Measurements from ENCODE around the gene CRYBG1. TPM values are rescaled to one million over a fixed set of nuclear protein-coding genes. Genes with fewer than 3 reads are reported as not detected.

CRYBG1 gene
- total and polyA plus RNA-seq, 2 donors (not counting 3 experiments of a cell fraction or from before 2014, with no cell fraction given): 4.1 to 30.1 TPM

DNA sequence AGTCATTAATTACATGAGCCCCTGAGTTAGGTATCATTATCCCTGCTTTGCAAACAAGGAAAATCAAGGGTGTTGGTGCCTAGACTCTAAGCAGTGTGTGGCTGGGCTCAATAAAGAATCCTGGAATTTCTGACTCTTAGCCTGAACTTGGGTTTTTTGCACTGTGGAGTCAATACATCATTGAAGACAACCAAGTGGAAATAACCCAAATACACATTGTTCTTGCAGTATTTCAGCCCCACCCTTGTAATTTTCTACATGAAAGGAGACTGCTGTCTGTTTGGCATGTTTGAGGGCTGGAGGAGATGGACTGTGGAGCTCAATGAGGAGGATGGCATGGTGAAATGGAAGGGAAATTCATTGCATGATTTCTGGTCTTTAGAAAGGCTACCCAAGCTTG is 110.3 kb downstream of the CRYBG1 start:
- no TSS peak for BruUV-seq (replicated peaks)
- peaks cover 10 to 14% of the 10 kb centered on the region in 2 experiments for H3K27me3 ChIP-seq (ENCODE audit: control insufficient read depth in 2 of 2, insufficient read depth in 2 of 2, low read length in 2 of 2)
- no peak overlapping the region for H3K4me3 ChIP-seq (replicated peaks in 1 of 3; ENCODE audit: insufficient read depth in 1 of 3, low read depth in 1 of 3, low read length in 3 of 3)
- no peaks in the 10 kb centered on the region for H3K4me1 ChIP-seq (ENCODE audit: control insufficient read depth, extremely low read depth, insufficient read depth, low read length)
- no peak overlapping the region for H3K27ac ChIP-seq (ENCODE audit: insufficient read depth, low read depth, low read length)
- ChIA-PET POLR2A (no interaction called here), CTCF (interaction anchor here (1.6 kb wide), 1 partner anchor 95 kb away, joined by 4 read pairs; no protein-coding TSS in a partner anchor)
- intact Hi-C loops (cut with micrococcal nuclease) (no loop called here), dilution Hi-C loops (cut with MboI; ENCODE audit: extremely low pct_ligation_motif_present, low sequenced_read_pairs) (no loop called here)
- FAIRE-seq (no peak), DNase-seq (ENCODE audit: low read depth, low spot score) (no peak)
- H3K9ac ChIP-seq (replicated peaks; ENCODE audit: extremely low read depth, insufficient read depth, low read length): no peak overlapping the region
- H3K36me3 ChIP-seq (ENCODE audit: control insufficient read depth in 2 of 2, extremely low read depth in 1 of 2, insufficient read depth in 2 of 2, low read length in 2 of 2): no peaks in the 10 kb centered on the region
- no peak for TF ChIP-seq MYC (IDR thresholded peaks at IDR 0.05; ENCODE audit: low read depth, low read length)
- TF ChIP-seq, protein P1, sequence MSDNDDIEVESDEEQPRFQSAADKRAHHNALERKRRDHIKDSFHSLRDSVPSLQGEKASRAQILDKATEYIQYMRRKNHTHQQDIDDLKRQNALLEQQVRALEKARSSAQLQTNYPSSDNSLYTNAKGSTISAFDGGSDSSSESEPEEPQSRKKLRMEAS (IDR thresholded peaks at IDR 0.05; ENCODE audit: insufficient read depth, insufficient read length): no peak
- TF ChIP-seq JUN (IDR thresholded peaks at IDR 0.05; ENCODE audit: borderline replicate concordance, insufficient read depth, insufficient read length, low read depth): no peak
- TF ChIP-seq FOS (IDR thresholded peaks at IDR 0.05; ENCODE audit: borderline replicate concordance, insufficient read depth, low read length): no peak
- no peak for TF ChIP-seq POLR2A (IDR thresholded peaks at IDR 0.05; ENCODE audit: low read depth, low read length)
- TF ChIP-seq GATA2 (IDR thresholded peaks at IDR 0.05; ENCODE audit: insufficient read depth, insufficient read length, low read depth, low read length): no peak
- no peak for TF ChIP-seq EZH2 (IDR thresholded peaks at IDR 0.05; ENCODE audit: borderline replicate concordance, low read depth, low read length, severe bottlenecking)
- TF ChIP-seq POLR2AphosphoS5 (IDR thresholded peaks at IDR 0.05; ENCODE audit: insufficient read depth, low read depth, low read length): no peak
- TF ChIP-seq, protein P2, sequence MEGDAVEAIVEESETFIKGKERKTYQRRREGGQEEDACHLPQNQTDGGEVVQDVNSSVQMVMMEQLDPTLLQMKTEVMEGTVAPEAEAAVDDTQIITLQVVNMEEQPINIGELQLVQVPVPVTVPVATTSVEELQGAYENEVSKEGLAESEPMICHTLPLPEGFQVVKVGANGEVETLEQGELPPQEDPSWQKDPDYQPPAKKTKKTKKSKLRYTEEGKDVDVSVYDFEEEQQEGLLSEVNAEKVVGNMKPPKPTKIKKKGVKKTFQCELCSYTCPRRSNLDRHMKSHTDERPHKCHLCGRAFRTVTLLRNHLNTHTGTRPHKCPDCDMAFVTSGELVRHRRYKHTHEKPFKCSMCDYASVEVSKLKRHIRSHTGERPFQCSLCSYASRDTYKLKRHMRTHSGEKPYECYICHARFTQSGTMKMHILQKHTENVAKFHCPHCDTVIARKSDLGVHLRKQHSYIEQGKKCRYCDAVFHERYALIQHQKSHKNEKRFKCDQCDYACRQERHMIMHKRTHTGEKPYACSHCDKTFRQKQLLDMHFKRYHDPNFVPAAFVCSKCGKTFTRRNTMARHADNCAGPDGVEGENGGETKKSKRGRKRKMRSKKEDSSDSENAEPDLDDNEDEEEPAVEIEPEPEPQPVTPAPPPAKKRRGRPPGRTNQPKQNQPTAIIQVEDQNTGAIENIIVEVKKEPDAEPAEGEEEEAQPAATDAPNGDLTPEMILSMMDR (IDR thresholded peaks at IDR 0.05; ENCODE audit: extremely low read depth in 1 of 2, insufficient read depth in 1 of 2, low read depth in 1 of 2, low read length in 2 of 2): no peak
- H2AFZ ChIP-seq (ENCODE audit: low read depth, low read length): no peak overlapping the region
- H3K9me3 ChIP-seq (replicated peaks; ENCODE audit: control insufficient read depth, insufficient read depth, low read length): no peaks in the 10 kb centered on the region
- no peaks in the 10 kb centered on the region for H3K9me1 ChIP-seq (replicated peaks; ENCODE audit: control insufficient read depth, extremely low read depth, insufficient read depth, low read length)
- no peak overlapping the region for H3K4me2 ChIP-seq (ENCODE audit: insufficient read depth, low read length)
- no peaks in the 10 kb centered on the region for H4K20me1 ChIP-seq (replicated peaks; ENCODE audit: control insufficient read depth, extremely low read depth, insufficient read depth, low read length)
- H3K79me2 ChIP-seq (ENCODE audit: control insufficient read depth, insufficient read depth, low read length): no peaks in the 10 kb centered on the region
